Adrenal gland (tissue), 12 donors: Measurements from ENCODE around the gene ACVR2B. TPM values are rescaled to one million over a fixed set of nuclear protein-coding genes. Genes with fewer than 3 reads are reported as not detected.

Experiments used
- DNase-seq, 7 donors: peaks; one replicate each; pipeline ENCODE4 v3.0.0-alpha.2; 2019 to 2020
- H3K27ac ChIP-seq, 5 donors: fragments of 200-600 bp; sonication (generic) in 4 of 5; 1 replicate in 3 of 5; 2 replicates in 2 of 5; pipeline versions ENCODE4 v1.5.1 to v1.8.0; 2016 to 2020; ENCODE audit warnings: mild to moderate bottlenecking in 1 of 5
- H3K27me3 ChIP-seq: fragments of 200-600 bp; 2 replicates; pipeline ENCODE4 v1.8.0; 2021
- H3K36me3 ChIP-seq, 2 donors: fragments of 200-600 bp; replicated peaks in 1 of 2; 1 replicate in 1 of 2; 2 replicates in 1 of 2; pipeline versions ENCODE4 v1.5.1 to v1.8.0; 2018 to 2022
- H3K4me1 ChIP-seq, 2 donors: fragments of 200-600 bp; replicated peaks in 1 of 2; 1 replicate in 1 of 2; 2 replicates in 1 of 2; pipeline versions ENCODE4 v1.5.1 to v1.8.0; 2018 to 2021
- H3K4me3 ChIP-seq, 4 donors: fragments of 200-600 bp; sonication (generic) in 3 of 4; one replicate each; pipeline ENCODE4 v1.5.1; 2016 to 2018
- H3K9me3 ChIP-seq, 3 donors: fragments of 200-600 bp; sonication (generic) in 1 of 3; replicated peaks in 1 of 3; 1 replicate in 2 of 3; 2 replicates in 1 of 3; pipeline versions ENCODE4 v1.5.1 to v1.8.0; 2016 to 2021
- POLR2A ChIP-seq, 2 donors: fragments of 450-650 bp; IDR thresholded peaks; one replicate each; pipeline ENCODE4 v1.6.1; 2017; ENCODE audit warnings: antibody characterized with exemption in 2 of 2, mild to moderate bottlenecking in 2 of 2, moderate library complexity in 1 of 2
- WGBS, 4 donors: extraction: QIAGEN DNeasy Blood & Tissue Kit in 2 of 4; methylation state at CpG; one replicate each; pipeline versions ENCODE4 v1.1.5 to v1.1.7; 2013 to 2017; 5-methylcytosine and 5-hydroxymethylcytosine counted together
- intact Hi-C, 2 donors: fragments of 100-400 bp; cut with DNase I; formaldehyde crosslinking; loops; one replicate each; pipeline versions ENCODE4 v1.14.1 to v1.15.0; 2022 to 2023
- polyA plus RNA-seq, 3 donors: library from polyadenylated mRNA; stranded (reverse); fragments of 200-250 nt in 2 of 3; fragments of 350-450 nt in 1 of 3; fragmentation: Illumina TruSeq in 1 of 3; extraction: RNeasy Lipid Tissue Mini Kit (QIAGEN cat#74804) in 1 of 3; gene quantifications; one replicate each; pipeline ENCODE4 v1.2.3, GENCODE V29; 2013 to 2014
- total RNA-seq, 9 donors: library from RNA; depleted of rRNA in 4 of 9; stranded (reverse); fragments of >200 nt in 4 of 9; fragments of 120-200 nt in 1 of 9; fragmentation: NEBNext Ultra II Directional in 1 of 9; extraction: Animal tissue kit (Norgen Biotek cat#: 25700) in 1 of 9; gene quantifications; one replicate each; pipeline versions ENCODE4 v1.1.0 to v1.2.4, GENCODE V29; 2013 to 2023
- TF ChIP-seq, protein P1 (sequence below), 6 experiments: fragments of 450-650 bp in 4 of 6; fragments of 200-600 bp in 2 of 6; sonication (generic) in 1 of 6; IDR thresholded peaks; 1 replicate in 5 of 6; 2 replicates in 1 of 6; pipeline versions ENCODE4 v1.5.1 to v1.8.0; 2016 to 2021; ENCODE audit warnings: antibody characterized with exemption in 6 of 6, mild to moderate bottlenecking in 2 of 6, moderate library complexity in 1 of 6
- donor health status: healthy with polysubstance abuse.
- donor health status: Bipolar disorder and iron deficiency.
- donor health status: DM: yes; HTN: yes; CAD: no.
- donor health status: DM: no; HTN: no; CAD: no.
- donor health status: DM: no; HTN: no; CAD: no.
- donor health status: DM: yes; HTN: yes; CAD: no.

The ACVR2B gene
- total and polyA plus RNA-seq, 12 donors = 1.8 to 20.2 (median 11.6) TPM

DNA sequence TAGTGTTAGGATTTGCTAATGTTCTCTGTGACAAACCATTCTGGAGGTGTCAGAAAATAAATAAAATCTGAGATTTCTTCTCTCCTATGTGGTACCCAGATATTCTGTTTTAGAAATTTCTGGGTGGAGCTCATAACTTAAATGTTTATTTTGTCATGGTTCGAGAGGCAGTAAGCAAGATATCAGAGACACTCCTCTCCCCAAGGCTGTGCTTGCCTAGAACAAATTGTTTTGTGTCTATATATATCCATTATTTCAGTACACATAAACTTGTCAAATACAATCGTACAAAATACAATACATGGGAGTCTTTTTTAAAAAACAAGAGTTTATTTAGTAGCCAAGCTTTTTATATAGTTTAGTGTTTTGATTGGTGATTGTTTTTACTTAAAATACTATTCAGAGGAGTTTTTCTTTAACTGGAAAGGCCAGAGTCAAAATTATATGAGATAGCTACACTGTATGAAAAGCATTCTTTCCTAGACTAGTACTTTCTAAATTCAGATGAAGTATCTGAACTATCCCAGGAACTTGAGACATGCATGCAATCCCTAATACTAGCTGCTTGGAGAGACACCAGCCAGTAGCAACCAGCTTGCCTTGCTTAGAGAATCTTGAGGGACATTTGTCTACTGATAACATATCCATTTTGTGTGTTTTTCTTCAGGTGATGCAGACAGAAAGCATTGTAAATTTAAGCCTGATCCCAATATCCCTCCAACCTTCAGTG lies 47.2 kb downstream of the ACVR2B start:
- peaks cover 5 to 7% of the 10 kb centered on the region in 2 donors for H3K4me1 ChIP-seq
- H3K36me3 ChIP-seq = peaks cover 0 to 28% of the 10 kb centered on the region in 2 donors
- no peak overlapping the region for H3K4me3 ChIP-seq
- H3K27me3 ChIP-seq = no peaks in the 10 kb centered on the region
- intact Hi-C loops = no loop called here
- H3K27ac ChIP-seq = no peak overlapping the region
- WGBS, 4 donors = 77 to 89% (median 82%) methylated on average over 2 of the region's 2 CpGs
- no peak for DNase-seq
- H3K9me3 ChIP-seq = no peaks in the 10 kb centered on the region
- TF ChIP-seq POLR2A (IDR thresholded peaks at IDR 0.05) = no peak
- TF ChIP-seq, protein P1, sequence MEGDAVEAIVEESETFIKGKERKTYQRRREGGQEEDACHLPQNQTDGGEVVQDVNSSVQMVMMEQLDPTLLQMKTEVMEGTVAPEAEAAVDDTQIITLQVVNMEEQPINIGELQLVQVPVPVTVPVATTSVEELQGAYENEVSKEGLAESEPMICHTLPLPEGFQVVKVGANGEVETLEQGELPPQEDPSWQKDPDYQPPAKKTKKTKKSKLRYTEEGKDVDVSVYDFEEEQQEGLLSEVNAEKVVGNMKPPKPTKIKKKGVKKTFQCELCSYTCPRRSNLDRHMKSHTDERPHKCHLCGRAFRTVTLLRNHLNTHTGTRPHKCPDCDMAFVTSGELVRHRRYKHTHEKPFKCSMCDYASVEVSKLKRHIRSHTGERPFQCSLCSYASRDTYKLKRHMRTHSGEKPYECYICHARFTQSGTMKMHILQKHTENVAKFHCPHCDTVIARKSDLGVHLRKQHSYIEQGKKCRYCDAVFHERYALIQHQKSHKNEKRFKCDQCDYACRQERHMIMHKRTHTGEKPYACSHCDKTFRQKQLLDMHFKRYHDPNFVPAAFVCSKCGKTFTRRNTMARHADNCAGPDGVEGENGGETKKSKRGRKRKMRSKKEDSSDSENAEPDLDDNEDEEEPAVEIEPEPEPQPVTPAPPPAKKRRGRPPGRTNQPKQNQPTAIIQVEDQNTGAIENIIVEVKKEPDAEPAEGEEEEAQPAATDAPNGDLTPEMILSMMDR (IDR thresholded peaks at IDR 0.05) = no peak

DNA sequence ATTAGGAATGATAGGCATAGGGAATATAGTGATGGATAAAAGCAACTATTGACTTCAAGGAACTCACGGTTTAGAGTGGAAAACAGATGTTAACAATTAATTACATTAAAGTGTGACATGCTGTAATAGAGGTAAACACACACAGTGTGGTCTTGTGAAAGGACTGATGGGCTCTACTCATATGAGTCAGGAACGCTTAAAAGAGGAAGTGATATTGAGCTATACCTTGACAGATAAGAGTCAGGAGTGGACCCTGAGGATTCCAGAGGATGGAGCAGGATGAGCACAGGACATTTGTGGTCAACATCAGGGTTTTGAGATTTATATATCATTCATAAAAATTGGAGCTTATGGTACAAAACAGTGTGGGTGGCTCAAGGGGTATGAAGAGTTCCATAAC lies 53.4 kb downstream of the ACVR2B start:
- peaks cover 6 to 9% of the 10 kb centered on the region in 2 donors for H3K4me1 ChIP-seq
- intact Hi-C loops = no loop called here
- H3K36me3 ChIP-seq = peaks cover 0 to 28% of the 10 kb centered on the region in 2 donors
- H3K4me3 ChIP-seq = no peak overlapping the region
- H3K27me3 ChIP-seq = no peaks in the 10 kb centered on the region
- TF ChIP-seq, protein P1 (IDR thresholded peaks at IDR 0.05) = no peak
- no peak for TF ChIP-seq POLR2A (IDR thresholded peaks at IDR 0.05)
- H3K27ac ChIP-seq = no peak overlapping the region
- 80 to 90% (median 84%) methylated on average over 2 of the region's 2 CpGs for WGBS, 4 donors
- H3K9me3 ChIP-seq = no peaks in the 10 kb centered on the region
- no peak for DNase-seq

- H3K9me3 ChIP-seq = no peaks in the 10 kb centered on the region
- intact Hi-C loops = no loop called here
- peaks cover 0 to 25% of the 10 kb centered on the region in 2 donors for H3K36me3 ChIP-seq
- no peak for DNase-seq
- H3K4me1 ChIP-seq = peaks cover 7 to 9% of the 10 kb centered on the region in 2 donors
- no peaks in the 10 kb centered on the region for H3K27me3 ChIP-seq
- H3K27ac ChIP-seq = no peak overlapping the region
- 82 to 92% (median 91%) methylated on average over 2 of the region's 2 CpGs for WGBS, 4 donors
- no peak for TF ChIP-seq POLR2A (IDR thresholded peaks at IDR 0.05)
- TF ChIP-seq, protein P1 (IDR thresholded peaks at IDR 0.05) = no peak
- no peak overlapping the region for H3K4me3 ChIP-seq
These were observed 56.0 kb downstream of the ACVR2B start for GRCh38 chr3:38509732-38510131.

DNA sequence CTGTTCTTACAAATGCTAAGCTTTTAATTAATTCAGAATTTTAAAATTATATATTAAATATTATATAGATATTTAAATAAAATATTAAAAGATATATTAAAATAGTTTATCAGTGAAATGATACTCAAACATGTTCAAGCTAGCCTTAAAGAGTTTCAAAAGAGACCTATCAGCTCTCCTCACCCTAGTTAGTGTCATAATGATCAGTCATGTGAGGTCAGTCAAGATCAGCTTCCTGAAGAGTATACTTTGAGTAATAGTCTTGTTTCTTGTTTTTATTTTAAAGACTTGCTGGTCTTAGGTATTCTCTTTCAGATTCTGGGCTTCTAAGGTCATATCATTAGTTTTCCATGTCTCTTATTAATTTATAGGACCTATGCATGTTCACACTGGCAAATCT lies 56.9 kb downstream of the ACVR2B start:
- Histone ChIP-seq H3K4me1 (peaks cover 7 to 9% of the 10 kb centered on the region in 2 donors), H3K27ac (no peak overlapping the region), H3K4me3 (no peak overlapping the region), H3K27me3 (no peaks in the 10 kb centered on the region), H3K36me3 (peaks cover 0 to 24% of the 10 kb centered on the region in 2 donors), H3K9me3 (no peaks in the 10 kb centered on the region)
- no peak for DNase-seq
- intact Hi-C loops = no loop called here
- TF ChIP-seq POLR2A (IDR thresholded peaks at IDR 0.05) = no peak
- TF ChIP-seq, protein P1 (IDR thresholded peaks at IDR 0.05) = no peak
